NK-92 treated with Interleukin-12 subunit alpha and Interleukin-12 subunit beta, amount 100 ng/mL, for 24 hours (cell line): ENCODE measurements around the gene GPR78.
"Not testable (repeated sequence)": the region's sequence is repeated elsewhere in the genome, so short reads cannot be mapped to it uniquely, and the experiment has no call there.

Experiments used
- DNase-seq: peaks from one replicate; lab custom pipeline; 2025; lab: John Stamatoyannopoulos, UW

The GPR78 gene

GRCh38 chr4:8616831-8617230 lies 36.6 kb downstream of the GPR78 start:
- no peak for DNase-seq

GRCh38 chr4:8617486-8618040 lies 37.4 kb downstream of the GPR78 start:
- no peak for DNase-seq

DNA sequence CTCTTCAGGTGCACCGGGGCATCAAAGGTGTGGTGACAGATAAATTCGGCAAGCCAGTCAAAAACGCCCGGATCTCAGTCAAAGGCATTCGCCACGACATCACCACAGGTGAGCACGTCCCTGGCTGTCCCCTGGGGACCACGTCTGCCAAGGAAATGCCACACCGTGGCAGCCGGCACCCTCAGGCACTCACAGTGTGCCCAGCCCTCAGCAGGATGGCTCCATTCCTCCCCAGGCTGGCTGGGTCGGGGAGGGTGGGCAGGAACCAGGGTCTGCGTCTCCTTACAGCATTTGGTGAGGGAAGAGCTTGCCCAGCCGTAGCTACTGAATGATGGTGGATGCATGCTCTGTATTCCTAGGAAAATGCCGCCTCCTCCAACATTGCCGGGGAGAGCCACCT lies 38.2 kb downstream of the GPR78 start:
- no peak for DNase-seq

- no peak for DNase-seq
Observed at GRCh38 chr4:8618961-8619720, 38.9 kb downstream of the GPR78 start.

- not testable (repeated sequence) for DNase-seq
Observed at GRCh38 chr4:8621135-8621534, 40.9 kb downstream of the GPR78 start.

DNA sequence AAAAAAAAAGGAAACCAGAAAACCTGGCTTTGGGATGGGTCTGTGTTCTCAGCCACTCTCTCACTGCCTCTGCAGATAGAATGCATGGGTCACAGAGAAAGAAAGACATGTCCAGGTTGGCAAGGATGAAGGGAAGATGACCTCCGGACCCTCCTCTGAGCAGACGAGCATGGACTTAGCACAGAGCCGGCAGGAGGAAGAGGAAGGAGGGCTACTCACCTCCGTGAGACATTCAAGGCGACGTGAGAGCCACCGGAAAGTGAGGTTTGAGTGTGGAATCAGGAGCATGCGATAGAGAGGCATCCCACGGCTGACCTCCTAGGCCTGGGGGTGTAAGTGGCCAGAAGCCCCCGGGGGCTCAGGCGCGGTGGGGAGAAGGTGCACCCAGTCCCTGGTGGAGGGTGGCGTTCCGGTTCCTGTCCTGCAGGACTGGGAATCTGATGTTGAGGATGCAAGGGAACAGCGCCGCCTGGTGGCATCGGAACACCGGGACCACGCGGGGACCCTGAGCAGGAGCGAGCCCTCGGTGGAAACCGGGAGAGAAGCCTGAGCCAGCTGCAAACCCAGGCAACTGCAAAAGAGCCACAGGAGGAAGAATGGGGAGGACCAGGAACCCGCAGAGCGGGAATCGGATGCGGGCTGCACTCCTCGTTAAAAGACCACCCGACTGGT lies 44.5 kb downstream of the GPR78 start:
- DNase-seq, result not testable (repeated sequence)

DNA sequence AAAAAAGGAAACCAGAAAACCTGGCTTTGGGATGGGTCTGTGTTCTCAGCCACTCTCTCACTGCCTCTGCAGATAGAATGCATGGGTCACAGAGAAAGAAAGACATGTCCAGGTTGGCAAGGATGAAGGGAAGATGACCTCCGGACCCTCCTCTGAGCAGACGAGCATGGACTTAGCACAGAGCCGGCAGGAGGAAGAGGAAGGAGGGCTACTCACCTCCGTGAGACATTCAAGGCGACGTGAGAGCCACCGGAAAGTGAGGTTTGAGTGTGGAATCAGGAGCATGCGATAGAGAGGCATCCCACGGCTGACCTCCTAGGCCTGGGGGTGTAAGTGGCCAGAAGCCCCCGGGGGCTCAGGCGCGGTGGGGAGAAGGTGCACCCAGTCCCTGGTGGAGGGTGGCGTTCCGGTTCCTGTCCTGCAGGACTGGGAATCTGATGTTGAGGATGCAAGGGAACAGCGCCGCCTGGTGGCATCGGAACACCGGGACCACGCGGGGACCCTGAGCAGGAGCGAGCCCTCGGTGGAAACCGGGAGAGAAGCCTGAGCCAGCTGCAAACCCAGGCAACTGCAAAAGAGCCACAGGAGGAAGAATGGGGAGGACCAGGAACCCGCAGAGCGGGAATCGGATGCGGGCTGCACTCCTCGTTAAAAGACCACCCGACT lies 50.2 kb downstream of the GPR78 start:
- not testable (repeated sequence) for DNase-seq

GRCh38 chr4:8631896-8632295 lies 51.7 kb downstream of the GPR78 start:
- DNase-seq, result not testable (repeated sequence)

DNA sequence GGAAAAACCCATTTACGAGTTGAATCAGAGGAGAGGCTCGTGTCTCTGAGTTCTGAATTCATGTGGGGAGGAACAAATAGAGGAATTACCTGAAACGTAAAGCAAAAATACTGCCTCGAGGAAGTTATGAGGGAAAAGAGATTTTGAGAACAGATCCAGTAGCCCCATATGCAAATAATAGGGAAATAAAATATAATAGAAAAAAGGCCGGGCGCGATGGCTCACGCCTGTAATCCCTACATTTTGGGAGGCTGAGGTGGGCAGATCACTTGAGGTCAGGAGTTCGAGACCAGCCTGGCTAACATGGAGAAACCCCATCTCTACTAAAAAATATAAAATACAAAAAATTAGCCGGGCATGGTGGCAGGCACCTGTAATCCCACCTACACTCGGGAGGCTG lies 54.6 kb downstream of the GPR78 start:
- not testable (repeated sequence) for DNase-seq

DNA sequence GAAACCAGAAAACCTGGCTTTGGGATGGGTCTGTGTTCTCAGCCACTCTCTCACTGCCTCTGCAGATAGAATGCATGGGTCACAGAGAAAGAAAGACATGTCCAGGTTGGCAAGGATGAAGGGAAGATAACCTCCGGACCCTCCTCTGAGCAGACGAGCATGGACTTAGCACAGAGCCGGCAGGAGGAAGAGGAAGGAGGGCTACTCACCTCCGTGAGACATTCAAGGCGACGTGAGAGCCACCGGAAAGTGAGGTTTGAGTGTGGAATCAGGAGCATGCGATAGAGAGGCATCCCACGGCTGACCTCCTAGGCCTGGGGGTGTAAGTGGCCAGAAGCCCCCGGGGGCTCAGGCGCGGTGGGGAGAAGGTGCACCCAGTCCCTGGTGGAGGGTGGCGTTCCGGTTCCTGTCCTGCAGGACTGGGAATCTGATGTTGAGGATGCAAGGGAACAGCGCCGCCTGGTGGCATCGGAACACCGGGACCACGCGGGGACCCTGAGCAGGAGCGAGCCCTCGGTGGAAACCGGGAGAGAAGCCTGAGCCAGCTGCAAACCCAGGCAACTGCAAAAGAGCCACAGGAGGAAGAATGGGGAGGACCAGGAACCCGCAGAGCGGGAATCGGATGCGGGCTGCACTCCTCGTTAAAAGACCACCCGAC lies 55.8 kb downstream of the GPR78 start:
- DNase-seq, result not testable (repeated sequence)
